Measurements from ENCODE around the gene CLEC4M.

DNA sequence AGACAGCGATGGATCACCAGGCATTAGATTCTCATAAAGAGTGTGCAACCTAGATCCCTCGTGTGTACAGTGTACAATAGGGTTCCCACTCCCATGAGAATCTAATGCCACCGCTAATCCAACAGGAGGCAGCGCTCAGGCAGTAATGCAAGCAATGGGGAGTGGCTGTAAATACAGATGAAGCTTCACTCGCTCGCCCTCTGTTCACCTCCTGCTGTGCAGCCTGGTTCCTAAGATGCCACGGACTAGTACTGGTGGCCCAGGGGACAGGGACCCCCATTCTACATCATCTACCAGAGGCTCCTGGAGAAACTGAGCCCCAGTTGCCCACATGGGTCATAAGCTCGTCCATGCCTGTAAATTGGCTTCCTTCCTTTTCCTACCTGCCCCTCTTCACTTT, 8.0 kb downstream of the CLEC4M start:
- no peak for TF ChIP-seq CTCF (IDR thresholded peaks at IDR 0.05)
- no peak for TF ChIP-seq POLR2A (IDR thresholded peaks at IDR 0.05)

Measured in testis (tissue), 2 donors.